HepG2 (cell line): ENCODE data around the gene MIOS. TPM values are rescaled to one million over a fixed set of nuclear protein-coding genes. Genes with fewer than 3 reads are reported as not detected.

Source experiments
- ELF1 ChIP-seq: sonication (generic); formaldehyde crosslinking; IDR thresholded peaks from 2 replicates; pipeline ENCODE4 v1.4.0; 2020; ENCODE audit warnings: missing genetic modification reagents
- IRX3 ChIP-seq: sonication (generic); formaldehyde crosslinking; IDR thresholded peaks from 2 replicates; pipeline ENCODE4 v1.8.1; 2023; ENCODE audit warnings: mild to moderate bottlenecking, low read depth, missing genetic modification reagents, borderline replicate concordance
- SP5 ChIP-seq: IDR thresholded peaks from 2 replicates; pipeline ENCODE4 v1.6.1; 2016; ENCODE audit warnings: low read depth, borderline replicate concordance
- SUZ12 ChIP-seq: fragments of 150-350 bp; IDR thresholded peaks from 2 replicates; pipeline ENCODE4 v1.6.1; 2014; ENCODE audit warnings: low read depth, low read length
- ZC3H4 ChIP-seq: sonication (generic); formaldehyde crosslinking; IDR thresholded peaks from 2 replicates; pipeline ENCODE4 v1.4.0; 2020; ENCODE audit warnings: missing genetic modification reagents, borderline replicate concordance
- ZKSCAN5 ChIP-seq: sonication (generic); formaldehyde crosslinking; IDR thresholded peaks from 2 replicates; pipeline ENCODE4 v1.5.1; 2020; ENCODE audit warnings: mild to moderate bottlenecking, missing genetic modification reagents
- ZNF318 ChIP-seq: sonication (generic); formaldehyde crosslinking; IDR thresholded peaks from 2 replicates; pipeline ENCODE4 v1.4.0; 2020; ENCODE audit warnings: mild to moderate bottlenecking, missing genetic modification reagents
- ZNF75D ChIP-seq: sonication (generic); formaldehyde crosslinking; IDR thresholded peaks from 2 replicates; pipeline ENCODE4 v1.8.1; 2023; ENCODE audit warnings: missing genetic modification reagents, mild to moderate bottlenecking, borderline replicate concordance
- ZNF816 ChIP-seq: sonication (generic); formaldehyde crosslinking; IDR thresholded peaks from 2 replicates; pipeline ENCODE4 v1.8.0; 2022; ENCODE audit warnings: missing genetic modification reagents, mild to moderate bottlenecking, borderline replicate concordance
- ZNF878 ChIP-seq: sonication (generic); formaldehyde crosslinking; IDR thresholded peaks from 2 replicates; pipeline ENCODE4 v1.8.1; 2023; ENCODE audit warnings: mild to moderate bottlenecking, missing genetic modification reagents, moderate library complexity
- polyA plus RNA-seq, 8 experiments: library from polyadenylated mRNA; depleted of rRNA in 3 of 8; stranded (reverse) in 7 of 8; unstranded in 1 of 8; fragments of >200 nt; fragmentation: Illumina TruSeq in 4 of 8; extraction: Trizol in 4 of 8; gene quantifications; 2 replicates each; pipeline versions ENCODE4 v1.2.1 to v1.2.3, GENCODE V29; 2011 to 2016; ENCODE audit warnings: low read depth in 4 of 8, missing spikeins in 1 of 8, mixed read lengths in 1 of 8; ENCODE audit not compliant: insufficient read depth in 1 of 8
- total RNA-seq, 5 experiments: library from RNA; depleted of rRNA; stranded (reverse); fragments of >200 nt; fragmentation: Illumina TruSeq; extraction: Trizol; gene quantifications; 2 replicates each; pipeline ENCODE4 v1.2.3, GENCODE V29; 2016; ENCODE audit warnings: low read depth in 1 of 5
- TF ChIP-seq, protein P1 (sequence below): sonication (generic); formaldehyde crosslinking; IDR thresholded peaks from 2 replicates; pipeline ENCODE4 v1.8.1; 2023; ENCODE audit warnings: mild to moderate bottlenecking, missing genetic modification reagents
- TF ChIP-seq, protein P2 (sequence below): sonication (generic); IDR thresholded peaks from 2 replicates; pipeline ENCODE4 v1.6.1; 2016; ENCODE audit warnings: low read depth, borderline replicate concordance
- TF ChIP-seq, protein P3 (sequence below): sonication (generic); formaldehyde crosslinking; IDR thresholded peaks from 2 replicates; pipeline ENCODE4 v1.5.0; 2020; ENCODE audit warnings: missing genetic modification reagents

The MIOS gene
- total and polyA plus RNA-seq, 2 of the 13 experiments (the other 11 are each of a cell fraction or from before 2014, with no cell fraction given), result 15.2 to 33.5 TPM

- TF ChIP-seq ZNF318, result no peak
- TF ChIP-seq ZNF75D (CRISPR knock-in tag), result no peak
- TF ChIP-seq SUZ12, result 0 out of 2 replicates have a peak, but pooled peaks have one; percentile 16
- TF ChIP-seq, protein P1, sequence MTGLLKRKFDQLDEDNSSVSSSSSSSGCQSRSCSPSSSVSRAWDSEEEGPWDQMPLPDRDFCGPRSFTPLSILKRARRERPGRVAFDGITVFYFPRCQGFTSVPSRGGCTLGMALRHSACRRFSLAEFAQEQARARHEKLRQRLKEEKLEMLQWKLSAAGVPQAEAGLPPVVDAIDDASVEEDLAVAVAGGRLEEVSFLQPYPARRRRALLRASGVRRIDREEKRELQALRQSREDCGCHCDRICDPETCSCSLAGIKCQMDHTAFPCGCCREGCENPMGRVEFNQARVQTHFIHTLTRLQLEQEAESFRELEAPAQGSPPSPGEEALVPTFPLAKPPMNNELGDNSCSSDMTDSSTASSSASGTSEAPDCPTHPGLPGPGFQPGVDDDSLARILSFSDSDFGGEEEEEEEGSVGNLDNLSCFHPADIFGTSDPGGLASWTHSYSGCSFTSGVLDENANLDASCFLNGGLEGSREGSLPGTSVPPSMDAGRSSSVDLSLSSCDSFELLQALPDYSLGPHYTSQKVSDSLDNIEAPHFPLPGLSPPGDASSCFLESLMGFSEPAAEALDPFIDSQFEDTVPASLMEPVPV (CRISPR knock-in tag), result no peak
- TF ChIP-seq, protein P2, sequence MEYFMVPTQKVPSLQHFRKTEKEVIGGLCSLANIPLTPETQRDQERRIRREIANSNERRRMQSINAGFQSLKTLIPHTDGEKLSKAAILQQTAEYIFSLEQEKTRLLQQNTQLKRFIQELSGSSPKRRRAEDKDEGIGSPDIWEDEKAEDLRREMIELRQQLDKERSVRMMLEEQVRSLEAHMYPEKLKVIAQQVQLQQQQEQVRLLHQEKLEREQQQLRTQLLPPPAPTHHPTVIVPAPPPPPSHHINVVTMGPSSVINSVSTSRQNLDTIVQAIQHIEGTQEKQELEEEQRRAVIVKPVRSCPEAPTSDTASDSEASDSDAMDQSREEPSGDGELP, result peak; percentile 77
- TF ChIP-seq ELF1 (CRISPR knock-in tag), result peak; percentile 98
- no peak for TF ChIP-seq ZC3H4 (CRISPR knock-in tag)
- no peak; the same call in 1 of the 2 replicates for TF ChIP-seq ZNF816 (CRISPR knock-in tag)
- TF ChIP-seq ZNF878 (CRISPR knock-in tag), result no peak
- TF ChIP-seq SP5 (CRISPR knock-in tag), result peak; percentile 60; the same call in 1 of the 2 replicates
- TF ChIP-seq IRX3 (CRISPR knock-in tag), result no peak
- TF ChIP-seq, protein P3, sequence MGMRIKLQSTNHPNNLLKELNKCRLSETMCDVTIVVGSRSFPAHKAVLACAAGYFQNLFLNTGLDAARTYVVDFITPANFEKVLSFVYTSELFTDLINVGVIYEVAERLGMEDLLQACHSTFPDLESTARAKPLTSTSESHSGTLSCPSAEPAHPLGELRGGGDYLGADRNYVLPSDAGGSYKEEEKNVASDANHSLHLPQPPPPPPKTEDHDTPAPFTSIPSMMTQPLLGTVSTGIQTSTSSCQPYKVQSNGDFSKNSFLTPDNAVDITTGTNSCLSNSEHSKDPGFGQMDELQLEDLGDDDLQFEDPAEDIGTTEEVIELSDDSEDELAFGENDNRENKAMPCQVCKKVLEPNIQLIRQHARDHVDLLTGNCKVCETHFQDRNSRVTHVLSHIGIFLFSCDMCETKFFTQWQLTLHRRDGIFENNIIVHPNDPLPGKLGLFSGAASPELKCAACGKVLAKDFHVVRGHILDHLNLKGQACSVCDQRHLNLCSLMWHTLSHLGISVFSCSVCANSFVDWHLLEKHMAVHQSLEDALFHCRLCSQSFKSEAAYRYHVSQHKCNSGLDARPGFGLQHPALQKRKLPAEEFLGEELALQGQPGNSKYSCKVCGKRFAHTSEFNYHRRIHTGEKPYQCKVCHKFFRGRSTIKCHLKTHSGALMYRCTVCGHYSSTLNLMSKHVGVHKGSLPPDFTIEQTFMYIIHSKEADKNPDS, result no peak
- no peak for TF ChIP-seq ZKSCAN5 (CRISPR knock-in tag)
These were observed 73.8 kb downstream of the MIOS start, which contains the start of gene UMAD1 (continued) for GRCh38 chr7:7640221-7641128.
